Measurements from ENCODE around the gene CD27.
"Not testable (repeated sequence)": the region's sequence is repeated elsewhere in the genome, so short reads cannot be mapped to it uniquely, and the experiment has no call there.

Gene CD27

GRCh38 chr12:6489449-6489848 is 44.7 kb downstream of the CD27 start:
- no peak for DNase-seq

DNA sequence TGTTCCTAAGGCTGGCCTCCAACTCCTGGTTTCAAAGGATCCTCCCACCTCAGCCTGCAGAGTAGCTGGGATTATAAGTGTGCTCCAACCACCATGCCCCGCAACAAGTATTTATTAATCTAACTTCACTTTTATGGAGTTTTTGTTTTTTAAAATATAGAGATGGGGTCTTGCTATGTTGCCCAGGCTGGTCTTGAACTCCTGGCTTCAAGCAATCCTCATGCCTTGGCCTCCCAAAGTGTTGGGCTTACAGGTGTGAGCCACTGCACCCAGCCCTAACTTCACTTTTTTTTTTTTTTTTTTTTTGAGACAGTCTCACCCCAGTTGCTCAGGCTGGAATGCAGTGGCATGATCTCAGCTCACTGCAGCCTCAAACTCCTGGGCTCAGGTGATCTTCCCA is 45.9 kb downstream of the CD27 start:
- DNase-seq, result not testable (repeated sequence)

DNA sequence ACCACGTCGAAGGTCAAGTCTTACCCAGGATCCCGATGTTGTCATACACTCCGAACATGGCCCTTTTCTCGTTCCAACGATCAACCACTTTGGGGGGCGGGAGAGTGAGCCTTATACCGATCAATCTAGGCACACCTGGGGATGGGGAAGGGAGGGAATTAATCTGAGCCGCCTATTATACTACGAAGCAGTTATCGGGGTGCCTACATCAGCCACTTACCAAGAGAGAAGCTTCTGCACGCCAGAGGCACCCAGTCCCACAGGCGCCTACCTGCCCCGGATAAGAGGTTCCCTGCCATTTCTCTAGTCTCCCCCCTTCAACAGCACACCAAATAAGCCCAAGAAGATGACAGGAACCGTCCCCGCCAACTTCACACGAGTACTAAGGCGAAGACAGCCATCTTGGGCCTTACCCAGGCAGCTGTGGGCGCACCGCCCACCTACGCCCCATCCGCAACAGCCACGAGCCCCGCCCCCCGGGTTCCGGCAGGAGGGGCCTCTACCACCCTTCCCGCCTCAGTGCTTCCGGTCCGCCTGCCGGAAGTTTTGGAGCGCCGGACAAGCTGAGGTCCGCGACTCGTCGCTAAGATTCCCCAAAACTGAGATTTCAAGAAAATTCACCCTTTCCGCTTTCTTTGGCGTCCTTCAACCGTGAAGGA is 48.2 kb downstream of the CD27 start, which contains the start of gene MRPL51:
MRPL51 (minus strand) TSS at position 425 of the 659 bp plus-strand sequence; CDS start at position 299, 126 bp downstream.
- peak; percentile 97 for DNase-seq

GRCh38 chr12:6493497-6494257 is 48.9 kb downstream of the CD27 start, which contains the start of gene NCAPD2:
Gene NCAPD2, plus strand, starts transcription at chr12:6494102. Its CDS starts 997 bp downstream, at chr12:6495099.
- DNase-seq, result peak; percentile 97

- no peak for DNase-seq
Measured at GRCh38 chr12:6494258-6494743, 49.5 kb downstream of the CD27 start.

- DNase-seq, result no peak
Measured at GRCh38 chr12:6494968-6495367, 50.2 kb downstream of the CD27 start.

DNA sequence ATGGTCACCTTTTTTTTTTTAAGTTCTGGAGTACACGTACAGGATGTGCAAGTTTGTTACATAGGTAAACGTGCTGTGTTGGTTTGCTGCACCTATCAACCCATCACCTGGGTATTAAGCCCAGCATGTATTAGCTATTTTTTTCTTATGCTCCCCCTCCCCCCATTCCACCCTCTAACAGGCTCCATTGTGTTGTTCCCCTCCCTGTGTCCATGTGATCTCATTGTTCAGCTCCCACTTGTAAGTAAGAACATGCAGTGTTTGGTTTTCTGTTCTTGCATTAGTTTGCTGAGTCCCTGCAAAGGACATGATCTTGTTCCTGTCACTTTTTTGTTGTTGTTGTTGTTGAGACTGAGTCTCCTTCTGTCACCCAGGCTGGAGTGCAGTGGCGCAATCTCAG is 52.5 kb downstream of the CD27 start:
- DNase-seq, result not testable (repeated sequence)

GRCh38 chr12:6500466-6500865 is 55.7 kb downstream of the CD27 start:
- DNase-seq, result no peak

All from inflammatory macrophage treated with lipopolysaccharide for 4 hours (primary cell).